Stimulated activated CD4-positive, alpha-beta T cell treated with anti-CD3 and anti-CD28 coated beads, Interleukin-4, amount 100 ng/mL, for 48 hours (primary cell): ENCODE data around the gene BOD1L1.

Source experiments
- DNase-seq, 2 donors: peaks; one replicate each; pipeline ENCODE4 v3.0.0-alpha.2; 2020; ENCODE audit warnings: low read depth in 2 of 2

Gene BOD1L1

DNA sequence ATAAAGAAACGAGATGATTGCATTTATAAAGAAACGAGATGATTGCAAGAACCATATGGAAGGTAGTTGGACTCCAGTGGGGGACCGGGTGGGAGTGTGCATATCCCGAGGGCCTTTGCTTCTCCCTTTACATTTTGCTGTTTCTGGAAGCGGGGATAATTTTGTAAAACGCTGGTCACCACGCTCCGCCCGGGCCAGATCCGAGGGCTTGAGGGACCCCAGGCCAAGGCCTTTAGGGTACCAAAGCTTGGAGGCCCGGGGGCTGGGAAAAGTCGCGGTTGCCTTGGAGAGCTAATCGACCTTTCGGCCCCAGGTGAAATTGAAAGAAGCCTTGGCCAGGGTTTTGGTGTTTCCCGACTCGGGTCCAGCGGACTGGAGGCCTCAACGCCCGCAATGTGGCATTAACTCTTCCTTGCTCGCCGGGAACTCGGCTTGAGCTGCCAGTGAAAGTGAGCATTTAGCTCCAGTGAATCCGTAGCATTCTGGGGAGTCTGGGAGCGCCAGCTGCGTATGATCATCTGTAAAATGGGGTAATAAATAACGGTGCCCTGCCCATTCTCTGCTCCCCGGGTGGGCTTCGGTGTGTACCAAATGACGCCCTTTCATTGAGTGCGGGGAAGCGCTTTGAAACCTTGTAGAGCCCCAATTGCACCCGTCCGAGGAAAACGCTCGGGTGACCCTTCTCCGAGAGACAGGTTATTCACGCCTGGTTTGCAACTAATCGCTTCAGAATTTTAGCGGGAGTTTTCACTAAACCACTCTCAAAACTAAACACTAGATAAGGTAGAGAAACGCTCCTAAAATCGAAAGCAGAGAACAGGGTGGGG lies 87.7 kb downstream of the BOD1L1 start:
- DNase-seq = no peak

DNA sequence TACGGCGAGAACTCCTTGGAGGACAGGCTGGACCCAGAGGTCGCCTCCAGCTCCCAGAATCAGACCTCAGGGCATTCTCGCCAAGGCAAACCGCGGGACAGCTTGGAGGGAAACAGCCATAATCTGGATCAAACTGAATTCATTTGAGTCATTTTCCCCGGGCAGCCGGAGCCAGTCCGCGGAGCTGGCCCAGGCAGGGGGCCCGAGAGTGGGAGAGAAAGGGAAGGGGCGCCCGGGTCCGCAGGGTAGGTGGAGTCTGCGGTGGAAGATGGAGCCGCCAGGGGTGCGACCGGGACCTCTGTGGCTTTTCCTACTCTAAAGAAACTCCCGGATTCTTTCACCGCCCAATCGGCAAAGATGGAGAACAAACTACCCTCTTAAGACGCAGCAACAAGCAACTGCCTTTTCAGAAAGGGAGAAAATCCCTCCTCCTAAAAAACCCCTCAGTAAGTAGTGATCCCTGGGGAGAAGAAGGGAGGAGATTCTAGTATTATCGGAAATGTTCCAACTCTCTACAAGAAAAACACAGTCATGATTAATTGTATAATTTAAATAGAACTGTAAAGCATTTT lies 88.4 kb downstream of the BOD1L1 start:
- no peak for DNase-seq

DNA sequence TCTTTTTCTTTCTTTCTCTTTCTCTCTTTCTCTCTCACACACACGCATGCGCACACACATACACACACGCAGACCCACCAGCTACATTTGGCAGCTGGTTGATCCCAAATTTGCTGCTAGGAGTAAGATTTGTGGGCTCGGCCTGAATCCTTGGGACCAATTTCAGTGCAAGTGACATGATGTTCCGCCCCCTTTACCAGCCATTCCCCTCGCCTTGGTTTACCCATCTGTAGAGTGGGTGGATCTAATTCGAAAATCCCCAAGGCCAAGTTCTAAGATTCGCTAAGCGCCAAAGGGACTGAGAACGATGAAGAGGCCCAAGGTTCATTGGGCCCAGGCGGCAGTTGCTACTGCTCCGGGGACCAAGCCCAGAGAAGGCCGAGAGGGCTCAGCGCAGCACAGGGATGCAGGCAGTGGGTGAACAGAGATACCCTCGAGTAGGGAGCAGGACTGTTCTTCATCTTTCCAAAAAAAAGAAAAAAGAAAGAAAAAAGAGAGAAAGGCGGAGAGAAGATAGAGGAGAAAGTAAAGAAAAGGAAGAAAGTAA lies 89.0 kb downstream of the BOD1L1 start:
- DNase-seq = no peak

DNA sequence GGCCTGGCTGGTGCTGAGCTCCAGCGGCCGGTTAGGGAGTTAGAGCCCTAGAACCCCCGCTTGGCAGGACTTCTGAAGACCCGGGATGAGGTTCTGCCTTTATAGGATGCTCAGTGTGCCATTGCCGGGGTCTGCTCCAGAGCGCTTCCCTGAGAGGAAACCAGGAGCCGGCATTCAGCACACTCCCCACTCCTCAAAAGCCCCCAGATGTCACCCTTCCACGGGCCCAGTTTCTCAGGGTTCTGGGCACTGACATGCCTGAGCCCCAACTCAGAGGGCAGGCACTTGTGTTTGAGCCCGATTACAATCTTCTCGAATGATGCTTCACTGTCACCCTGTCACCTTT lies 89.7 kb downstream of the BOD1L1 start:
- DNase-seq = no peak

DNA sequence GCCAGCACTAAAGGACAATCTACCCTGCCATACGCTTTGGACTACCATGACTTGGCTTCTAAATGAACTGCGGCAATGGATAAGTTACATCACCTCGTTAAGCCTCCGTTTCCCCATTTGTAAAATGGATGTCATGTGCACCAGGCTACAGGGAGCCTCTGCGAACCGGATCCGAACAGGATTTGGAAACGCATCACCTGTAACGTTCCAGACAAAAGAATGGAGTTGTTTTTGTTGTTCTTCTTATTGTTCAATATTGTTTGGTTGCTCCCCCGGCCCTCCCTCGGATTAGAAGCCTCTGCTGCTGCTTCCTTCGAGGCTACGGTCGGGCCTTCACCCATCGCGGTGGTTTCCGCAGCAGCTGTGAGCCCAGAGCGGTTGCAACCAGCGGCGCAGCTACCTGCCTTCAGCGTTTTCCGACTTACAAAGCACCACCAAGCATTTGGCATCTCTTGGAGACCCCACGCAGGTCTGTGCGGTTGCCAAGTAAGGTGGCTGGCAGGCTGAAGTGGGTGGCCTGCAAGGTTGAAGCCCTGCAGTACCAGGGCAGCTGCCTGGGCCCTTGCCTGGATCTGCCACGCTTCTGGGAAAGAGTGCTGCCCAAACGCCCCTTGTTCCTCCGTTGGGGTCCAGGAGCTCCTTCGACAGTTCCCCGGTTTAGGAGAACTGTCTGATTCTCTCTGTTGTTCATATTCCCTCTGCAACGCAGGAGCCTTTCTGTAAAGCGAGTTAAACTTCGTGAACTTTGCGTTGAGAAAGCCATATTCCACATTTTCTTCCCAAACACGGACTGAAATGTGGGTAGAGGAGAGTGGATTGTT lies 90.3 kb downstream of the BOD1L1 start:
- DNase-seq = no peak

DNA sequence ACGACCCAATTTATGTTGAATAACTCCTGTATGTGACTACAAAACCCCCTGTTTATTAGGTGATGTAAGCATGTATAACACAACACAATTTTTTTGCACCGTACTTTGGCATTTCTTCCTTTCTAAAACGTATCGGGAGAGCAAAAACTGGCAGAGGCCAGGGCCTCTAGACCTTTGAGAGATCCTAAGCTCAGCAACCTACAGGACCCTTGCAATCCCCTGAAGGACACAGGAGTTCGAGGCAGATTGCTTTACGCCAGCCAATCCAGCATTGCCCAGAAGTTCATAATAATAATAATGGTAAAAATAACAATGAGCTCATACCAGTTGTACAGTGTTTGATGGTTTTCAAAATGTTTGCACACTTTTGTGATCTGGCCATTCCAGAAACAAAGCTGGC lies 90.9 kb downstream of the BOD1L1 start:
- no peak for DNase-seq

DNA sequence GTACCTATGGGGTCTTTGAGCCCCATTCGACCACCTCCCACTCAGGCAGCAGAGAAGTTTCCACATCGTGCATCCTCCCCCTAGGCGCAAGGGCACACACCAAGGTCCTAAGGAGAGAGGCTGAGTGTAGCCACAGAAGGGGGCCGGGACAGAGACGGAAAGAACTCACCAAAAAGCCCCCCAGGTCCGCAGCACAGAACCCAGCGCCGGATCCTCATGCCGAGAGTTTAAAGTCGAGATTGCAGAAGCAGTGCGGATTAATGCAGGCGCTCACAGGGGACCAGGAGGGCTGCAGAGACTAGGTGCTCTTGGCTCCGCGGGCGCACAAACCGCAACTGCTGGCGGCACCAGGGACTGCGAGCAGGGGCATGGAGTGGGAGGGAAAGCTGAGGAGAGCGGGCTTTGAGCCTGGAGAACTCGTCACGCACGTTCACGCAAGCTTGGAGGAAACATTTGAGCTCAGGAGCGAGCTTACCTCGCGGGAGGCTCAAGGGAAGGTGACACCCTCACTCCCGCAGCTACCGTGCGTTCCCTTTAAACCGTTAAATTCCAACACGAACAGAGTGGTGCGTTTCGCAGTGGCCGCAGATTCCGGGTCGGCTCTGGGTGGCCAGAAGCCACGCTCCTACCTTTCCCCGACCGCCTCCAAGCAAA lies 91.7 kb downstream of the BOD1L1 start:
- DNase-seq = no peak

DNA sequence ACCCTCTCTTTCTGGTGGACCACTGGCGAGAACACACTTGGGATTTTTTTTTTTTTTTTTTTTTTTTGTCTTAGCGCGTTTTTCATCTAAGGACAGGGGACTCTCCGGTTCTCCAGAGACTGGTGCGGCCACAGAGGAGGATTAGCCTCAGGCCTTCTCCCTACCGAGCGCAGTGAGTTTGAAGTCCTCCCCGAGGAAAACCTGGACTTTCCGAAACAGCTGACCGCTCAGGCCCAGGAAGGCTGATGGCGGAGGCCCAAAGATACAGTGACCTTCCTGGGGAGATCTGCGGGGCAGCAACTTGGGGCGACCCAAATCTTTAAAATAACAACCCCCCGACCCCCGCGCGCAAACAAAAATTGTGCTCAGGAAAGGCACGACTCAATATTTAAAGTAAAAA lies 92.4 kb downstream of the BOD1L1 start:
- no peak for DNase-seq

DNA sequence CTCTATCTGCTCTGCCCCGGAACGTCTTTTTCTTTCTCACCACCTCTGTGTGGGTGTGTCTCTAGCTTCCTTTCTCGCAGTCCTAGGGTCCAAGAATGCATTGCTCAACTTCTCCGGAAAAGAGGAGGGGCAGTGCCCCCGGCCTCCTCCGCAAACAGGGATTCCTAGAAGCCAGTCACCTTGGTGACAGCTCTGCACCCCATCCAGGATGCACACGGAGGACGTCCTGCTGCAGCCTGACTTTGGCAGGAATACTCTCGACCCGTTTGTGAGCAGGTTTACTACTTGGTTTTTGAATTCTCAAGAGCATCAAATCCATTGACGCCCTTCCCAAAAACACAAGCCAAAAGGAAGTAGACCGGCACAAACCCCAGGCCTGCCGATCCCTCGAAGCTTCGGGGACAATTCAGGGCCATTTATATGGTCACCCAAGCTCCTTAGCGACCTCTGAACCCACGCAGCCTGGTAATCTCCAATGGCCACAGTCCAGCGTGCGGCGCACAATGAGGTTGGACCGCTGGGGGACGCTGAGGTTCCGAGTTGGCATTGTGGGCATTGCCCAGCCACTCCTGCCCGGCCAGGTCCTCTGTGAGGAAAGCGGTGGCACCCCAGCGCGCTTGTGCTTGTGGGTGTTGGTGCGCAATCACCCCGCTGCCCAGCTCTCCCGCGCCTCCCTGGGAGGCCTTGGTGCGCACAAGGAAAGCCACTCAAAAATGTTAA lies 93.0 kb downstream of the BOD1L1 start:
- no peak for DNase-seq

DNA sequence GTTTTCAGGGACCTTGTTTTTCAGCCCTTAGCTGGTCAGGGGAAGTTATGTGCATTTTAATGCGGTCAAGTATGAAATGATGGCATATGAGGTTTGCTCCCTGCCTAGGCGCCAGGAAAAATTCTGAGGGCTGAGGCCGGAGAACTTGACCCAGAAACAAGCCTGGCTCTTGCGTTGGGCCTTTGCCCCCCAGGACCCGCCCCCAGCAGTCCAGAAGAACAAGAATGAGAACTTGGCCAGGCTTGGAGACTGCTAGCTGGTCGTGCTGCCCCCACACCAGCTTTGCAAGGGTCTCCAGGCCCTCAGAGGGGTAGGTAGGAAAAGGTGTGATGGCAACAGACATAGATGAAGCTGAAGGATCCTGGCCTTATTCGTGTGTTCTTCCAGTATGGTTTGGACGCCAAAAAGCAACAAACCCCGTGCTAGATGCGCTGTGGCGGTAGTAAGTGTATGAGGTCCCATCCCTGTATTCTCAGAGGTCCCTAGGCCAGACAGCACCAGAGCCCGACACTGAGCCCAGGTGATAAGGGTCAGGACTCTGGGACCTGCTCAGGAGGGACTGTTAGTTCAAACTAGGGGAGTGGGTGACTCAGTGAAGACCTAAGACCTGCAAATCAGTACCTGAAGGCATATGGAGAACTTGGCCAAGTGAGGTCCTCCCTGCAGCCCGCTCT lies 93.7 kb downstream of the BOD1L1 start:
- DNase-seq = no peak

DNA sequence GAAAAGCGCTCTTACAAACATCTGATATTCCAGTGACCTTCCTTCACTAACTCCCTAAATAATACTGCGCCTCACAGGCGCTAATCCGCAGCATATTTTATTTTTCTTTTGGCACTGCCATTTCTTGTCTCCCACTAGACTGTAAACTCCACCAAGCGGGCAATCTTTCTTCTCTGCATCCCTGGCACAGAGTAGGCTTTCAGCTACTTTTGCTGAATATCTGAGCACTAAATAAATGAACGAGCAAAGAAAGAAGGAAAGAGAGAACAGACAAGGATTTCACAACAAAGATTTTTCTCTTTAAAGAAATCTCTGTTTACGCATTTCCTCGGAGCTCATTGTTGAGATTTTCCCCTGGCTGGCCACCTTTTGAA lies 95.9 kb downstream of the BOD1L1 start:
- no peak for DNase-seq

DNA sequence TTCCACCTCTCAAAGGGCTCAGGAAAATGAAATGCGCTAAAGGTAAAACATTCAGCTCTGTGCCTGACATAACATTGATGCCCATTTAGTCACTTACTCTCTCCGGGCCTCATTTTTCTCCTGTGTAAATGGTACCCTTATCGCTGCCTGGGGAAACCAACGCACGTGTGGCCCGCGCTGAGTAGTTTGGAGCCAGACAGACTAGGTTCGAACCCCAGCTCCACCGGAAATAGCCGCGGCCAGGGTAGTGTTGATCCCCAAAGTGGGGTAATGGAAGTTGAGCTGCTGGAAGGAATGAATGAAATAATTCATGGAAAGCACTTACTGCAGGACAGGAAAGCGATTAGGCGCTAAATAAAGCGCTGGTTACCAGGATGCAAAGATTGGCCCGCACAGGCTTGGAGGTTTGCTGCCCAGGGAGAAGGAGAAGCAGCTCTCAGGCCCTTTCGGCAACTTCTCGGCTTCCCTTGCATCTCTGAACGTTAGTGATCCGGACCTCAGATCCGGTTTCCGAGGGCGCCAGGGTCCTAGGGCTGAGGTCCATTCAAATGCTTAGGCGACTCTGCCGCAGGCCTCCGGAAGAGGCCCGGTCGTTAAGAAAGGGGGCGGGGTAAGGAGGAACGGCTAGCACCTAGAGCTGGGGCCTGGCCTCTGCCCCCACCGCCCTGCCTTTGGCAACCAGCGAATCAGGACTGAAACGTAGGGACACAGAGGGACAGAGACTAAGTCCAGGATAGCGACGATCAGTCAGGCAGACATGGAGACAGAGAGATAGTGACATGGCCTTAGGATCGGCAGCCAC lies 96.5 kb downstream of the BOD1L1 start:
- DNase-seq = no peak

DNA sequence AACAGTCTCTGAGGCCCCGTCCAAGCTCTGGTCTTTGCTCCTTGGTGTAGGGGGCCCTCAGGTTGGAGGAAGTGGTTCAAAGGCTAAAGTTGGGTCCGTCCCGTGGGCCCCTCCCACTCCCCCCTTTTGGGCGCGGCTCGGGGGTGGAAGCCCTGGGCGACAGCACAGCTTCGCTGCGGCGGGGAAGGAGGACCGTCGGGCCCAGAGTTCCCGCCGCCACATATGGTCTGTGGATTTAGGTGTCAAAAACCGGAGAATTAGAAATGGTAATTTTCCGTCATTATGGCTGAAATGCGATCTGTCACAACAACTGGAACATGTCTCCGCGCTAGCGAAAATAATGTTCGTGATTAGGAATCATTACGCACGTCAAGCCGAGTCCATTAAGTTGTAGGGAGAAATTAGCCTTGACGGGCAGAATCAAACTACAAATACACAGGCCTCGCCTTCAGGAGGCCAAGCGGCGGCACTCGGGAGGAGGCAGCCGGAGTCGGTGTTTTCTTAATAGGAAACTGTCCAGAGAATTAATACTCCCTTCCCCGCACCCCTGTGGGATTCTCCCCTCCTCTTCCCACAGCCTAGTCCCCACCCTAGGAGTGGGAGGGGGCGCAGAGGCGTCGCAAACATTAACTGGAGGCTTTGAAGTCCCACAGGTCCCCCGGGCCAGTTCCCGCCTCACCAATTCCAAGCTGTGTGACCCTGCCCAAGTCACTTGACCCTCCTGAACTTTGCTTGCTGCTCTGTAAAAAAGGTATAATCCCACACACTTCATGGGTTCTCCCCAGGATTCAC lies 98.2 kb downstream of the BOD1L1 start:
- no peak for DNase-seq

DNA sequence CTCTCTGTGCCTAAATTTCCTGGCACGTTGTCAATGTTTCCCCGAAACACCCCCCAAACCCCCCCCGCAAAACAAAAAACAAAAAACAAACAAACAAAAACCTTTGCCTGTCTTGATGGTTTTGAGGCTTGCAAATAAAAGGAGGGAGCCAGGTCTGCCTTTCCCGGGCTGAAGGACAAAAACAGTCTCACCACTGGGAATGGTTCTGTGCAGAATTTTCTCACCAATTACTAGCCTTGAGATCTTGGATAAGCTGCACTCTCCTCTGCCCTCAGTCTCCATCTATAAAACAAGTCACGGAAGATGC lies 98.8 kb downstream of the BOD1L1 start:
- no peak for DNase-seq

DNA sequence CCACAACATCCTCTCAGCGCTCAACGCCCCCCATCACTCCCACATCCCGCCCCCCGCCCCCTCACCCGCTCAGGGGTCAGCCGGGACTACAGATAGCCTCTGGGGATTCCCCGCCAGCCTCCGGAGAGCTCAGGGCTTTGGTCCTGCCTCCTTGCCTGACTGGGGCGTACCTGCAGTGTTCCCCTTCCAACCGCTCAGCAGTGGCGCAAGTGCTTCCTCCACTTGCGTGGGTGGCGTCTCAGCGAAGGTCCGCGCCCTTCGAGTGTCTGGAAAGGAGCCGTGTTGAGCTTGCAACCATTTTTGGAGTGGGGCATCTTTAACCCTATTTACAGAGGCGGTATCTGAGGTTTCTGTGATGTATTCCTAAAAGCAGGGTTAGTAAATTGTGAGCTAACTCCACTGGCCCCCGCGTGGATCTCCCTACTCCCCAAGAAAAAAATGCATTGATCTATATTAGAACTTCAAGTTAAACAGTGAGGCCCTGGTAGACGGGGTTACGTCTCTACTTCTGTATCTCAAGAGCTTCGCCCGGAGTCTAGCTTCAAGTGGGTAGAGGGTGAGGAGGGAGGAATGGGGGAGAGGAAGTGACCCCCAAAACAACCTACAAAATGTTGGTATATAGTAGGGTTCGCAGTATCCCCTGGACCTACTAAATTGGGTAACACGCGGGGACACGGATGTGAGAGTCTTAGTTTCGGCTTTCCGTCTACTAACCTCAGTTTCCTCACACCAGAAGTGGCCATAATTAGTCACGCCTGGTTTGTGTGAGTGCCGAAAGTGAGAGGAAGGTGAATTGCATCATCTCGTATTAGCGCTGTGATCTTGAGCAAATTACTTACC lies 99.3 kb downstream of the BOD1L1 start:
- no peak for DNase-seq

DNA sequence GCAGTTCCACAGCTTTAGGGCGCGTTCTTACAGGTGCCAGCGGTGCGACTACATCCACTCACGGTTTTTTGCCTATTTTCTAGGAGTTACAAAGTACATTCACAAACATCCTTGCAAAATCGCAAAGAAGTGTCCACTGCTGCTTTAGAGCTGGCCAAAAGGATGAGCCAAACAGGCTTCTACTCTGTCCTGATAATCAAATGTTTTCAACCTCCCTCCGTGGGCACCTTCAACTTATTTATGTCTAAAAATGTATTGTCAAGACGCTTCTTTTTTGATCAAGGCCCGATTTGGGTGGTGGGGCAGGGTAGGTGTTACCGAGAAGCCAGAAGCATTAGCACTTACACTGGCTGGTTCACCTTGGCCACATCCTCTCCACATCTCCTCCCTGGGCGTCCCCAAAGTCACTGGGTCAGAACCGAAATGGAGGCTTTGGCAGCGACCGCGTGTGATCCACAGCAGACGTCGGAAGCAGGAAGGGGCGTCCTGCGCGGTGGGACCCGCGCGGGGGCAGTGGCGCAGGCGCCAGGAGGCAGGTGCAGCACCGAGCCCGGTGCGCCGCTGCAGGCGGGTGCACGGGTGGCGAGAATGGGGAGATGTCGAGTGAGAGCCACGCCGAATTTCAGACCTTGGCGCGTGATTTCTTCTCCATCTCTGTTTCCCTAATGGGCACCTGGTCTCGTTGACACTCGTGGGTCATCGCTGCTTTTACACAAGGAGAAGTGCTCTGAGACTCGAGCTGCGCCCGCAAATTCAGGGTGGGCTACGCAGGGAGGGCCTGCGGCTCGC lies 100.1 kb downstream of the BOD1L1 start:
- no peak for DNase-seq

DNA sequence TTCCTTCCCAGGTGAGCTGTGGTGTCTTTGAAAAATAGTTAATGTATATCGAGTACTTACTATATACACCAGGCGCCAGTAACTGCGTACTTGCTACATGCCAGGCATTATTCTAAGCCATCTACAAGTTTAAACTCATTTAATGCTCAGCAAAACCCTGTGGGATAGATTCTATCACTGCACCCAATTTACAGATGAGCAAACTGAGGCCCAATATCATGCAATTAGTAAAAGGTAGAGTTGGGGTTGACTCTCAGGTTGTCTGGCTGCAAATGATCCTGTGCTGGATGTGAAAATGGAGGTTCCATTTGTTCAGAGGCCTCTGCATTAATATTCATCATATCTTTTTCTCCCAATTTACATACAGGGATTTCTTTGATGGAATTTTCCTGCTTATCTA lies 100.9 kb downstream of the BOD1L1 start:
- no peak for DNase-seq
